Activated T-helper 9 cell treated with anti-CD3 and anti-CD28 coated beads, Interleukin-2, amount 50 U/mL, for 16 hours (primary cell): ENCODE measurements around the gene CNNM3.

Source experiments
- DNase-seq: peaks from one replicate; pipeline ENCODE4 v3.0.0-alpha.2; 2020; ENCODE audit warnings: low read depth

The CNNM3 gene

GRCh38 chr2:96864343-96865091 lies 48.4 kb downstream of the CNNM3 start:
- DNase-seq, result no peak

- no peak for DNase-seq
These were observed 49.6 kb downstream of the CNNM3 start for GRCh38 chr2:96865654-96866053.

- DNase-seq, result no peak
These were observed 50.1 kb downstream of the CNNM3 start for GRCh38 chr2:96866149-96866548.

- DNase-seq, result no peak
These were observed 50.5 kb downstream of the CNNM3 start for GRCh38 chr2:96866586-96866985.

- no peak for DNase-seq
These were observed 51.1 kb downstream of the CNNM3 start for GRCh38 chr2:96866986-96867755.

- DNase-seq, result no peak
These were observed 51.9 kb downstream of the CNNM3 start for GRCh38 chr2:96867756-96868554.

GRCh38 chr2:96868555-96869280 lies 52.6 kb downstream of the CNNM3 start:
- no peak for DNase-seq

- no peak for DNase-seq
These were observed 53.3 kb downstream of the CNNM3 start for GRCh38 chr2:96869281-96869821.

GRCh38 chr2:96869822-96870625 lies 54.0 kb downstream of the CNNM3 start, which contains the start of gene SEMA4C:
Gene SEMA4C (minus strand): TSS chr2:96870080. CDS start chr2:96867886, 2,194 bp downstream.
- peak; percentile 47 for DNase-seq

GRCh38 chr2:96870626-96871255 lies 54.7 kb downstream of the CNNM3 start:
- peak; percentile 52 for DNase-seq

- DNase-seq, result no peak
These were observed 56.7 kb downstream of the CNNM3 start for GRCh38 chr2:96872591-96873349.

GRCh38 chr2:96873651-96874096 lies 57.6 kb downstream of the CNNM3 start:
- no peak for DNase-seq

GRCh38 chr2:96874198-96874831 lies 58.2 kb downstream of the CNNM3 start:
- no peak for DNase-seq

- DNase-seq, result no peak
These were observed 59.6 kb downstream of the CNNM3 start for GRCh38 chr2:96875498-96876268.

GRCh38 chr2:96876269-96877041 lies 60.4 kb downstream of the CNNM3 start:
- DNase-seq, result no peak

- no peak for DNase-seq
These were observed 61.0 kb downstream of the CNNM3 start for GRCh38 chr2:96877042-96877451.

GRCh38 chr2:96877631-96878092 lies 61.6 kb downstream of the CNNM3 start:
- DNase-seq, result no peak
